Dedifferentiated amniotic fluid mesenchymal stem cell (primary cell): ENCODE data around the gene SCFD1.
"Not testable (repeated sequence)": the region's sequence is repeated elsewhere in the genome, so short reads cannot be mapped to it uniquely, and the experiment has no call there.

Source experiments
- DNase-seq: peaks from one replicate; pipeline ENCODE4 v3.0.0-alpha.2; 2016; ENCODE audit errors: extremely low spot score

Gene SCFD1

GRCh38 chr14:30621940-30622830 lies at the start of gene SCFD1:
TSS of gene SCFD1 (plus strand) at chr14:30622319. CDS start at chr14:30622339, 20 bp downstream.
- DNase-seq, result peak; percentile 84

- DNase-seq, result no peak
Measured at GRCh38 chr14:30572771-30573170, 49.3 kb upstream of the SCFD1 start.

- no peak for DNase-seq
Measured at GRCh38 chr14:30573226-30573814, 48.8 kb upstream of the SCFD1 start.

- no peak for DNase-seq
Measured at GRCh38 chr14:30573966-30574365, 48.2 kb upstream of the SCFD1 start.

- not testable (repeated sequence) for DNase-seq
Measured at GRCh38 chr14:30574777-30575176, 47.3 kb upstream of the SCFD1 start.

- DNase-seq, result not testable (repeated sequence)
Measured at GRCh38 chr14:30576333-30576732, 45.8 kb upstream of the SCFD1 start.

- no peak for DNase-seq
Measured at GRCh38 chr14:30580616-30581282, 41.4 kb upstream of the SCFD1 start.

GRCh38 chr14:30581283-30581625 lies 40.9 kb upstream of the SCFD1 start:
- DNase-seq, result no peak

- no peak for DNase-seq
Measured at GRCh38 chr14:30582376-30582775, 39.7 kb upstream of the SCFD1 start.

GRCh38 chr14:30584058-30584630 lies 38.0 kb upstream of the SCFD1 start:
- DNase-seq, result no peak

- DNase-seq, result no peak
Measured at GRCh38 chr14:30585204-30585603, 36.9 kb upstream of the SCFD1 start.

- DNase-seq, result no peak
Measured at GRCh38 chr14:30587141-30587540, 35.0 kb upstream of the SCFD1 start.

- no peak for DNase-seq
Measured at GRCh38 chr14:30588873-30589272, 33.2 kb upstream of the SCFD1 start.

GRCh38 chr14:30596935-30597334 lies 25.2 kb upstream of the SCFD1 start:
- no peak for DNase-seq

- no peak for DNase-seq
Measured at GRCh38 chr14:30597504-30597903, 24.6 kb upstream of the SCFD1 start.

- no peak for DNase-seq
Measured at GRCh38 chr14:30600922-30601918, 20.9 kb upstream of the SCFD1 start.

GRCh38 chr14:30603402-30603801 lies 18.7 kb upstream of the SCFD1 start:
- DNase-seq, result no peak

- DNase-seq, result not testable (repeated sequence)
Measured at GRCh38 chr14:30604696-30605095, 17.4 kb upstream of the SCFD1 start.

- DNase-seq, result no peak
Measured at GRCh38 chr14:30607156-30607780, 14.9 kb upstream of the SCFD1 start.

GRCh38 chr14:30608533-30609006 lies 13.5 kb upstream of the SCFD1 start:
- DNase-seq, result peak; percentile 18
